HG03025 (cell line): Measurements from ENCODE around the gene GLIS1.
"Not testable (repeated sequence)": the region's sequence is repeated elsewhere in the genome, so short reads cannot be mapped to it uniquely, and the experiment has no call there.

Source experiments
- ATAC-seq: cut with Tn5 transposase; IDR thresholded peaks from one replicate; pipeline ENCODE4 v1.9.1; 2021; ENCODE audit warnings: mild to moderate bottlenecking, moderate library complexity; ENCODE audit not compliant: unreplicated experiment, low FRiP score

Gene GLIS1

DNA sequence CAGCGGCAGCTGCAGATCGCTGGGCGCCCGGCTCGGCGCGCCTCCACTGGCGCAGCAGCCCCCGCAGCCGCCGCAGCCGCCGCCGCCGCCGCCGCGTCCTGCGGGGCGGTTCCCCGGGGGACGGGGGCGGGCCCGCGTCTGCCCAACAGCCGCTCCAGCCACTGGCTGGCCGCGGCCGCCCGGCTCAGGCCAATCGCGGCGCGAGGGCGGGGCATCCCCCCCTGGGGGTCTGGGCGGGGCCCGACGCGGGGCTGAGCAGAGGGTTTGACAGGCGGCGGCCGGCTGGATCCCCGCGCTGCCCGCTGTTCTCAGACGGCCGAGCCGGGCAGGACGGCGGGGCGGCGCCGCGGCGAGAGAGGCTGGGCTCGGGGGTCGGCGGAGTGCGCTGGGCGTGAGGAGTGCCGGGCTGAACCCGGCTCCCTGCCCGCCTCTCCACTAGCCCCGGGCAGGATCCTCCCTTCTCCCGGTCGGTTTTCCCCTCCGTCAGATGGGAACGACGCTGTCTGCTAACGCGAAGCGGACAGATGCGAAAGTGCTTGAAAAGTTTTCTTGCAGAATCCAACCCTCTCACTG, at the start of gene GLIS1:
Gene GLIS1 (minus strand): TSS at position 56 of the 573 bp plus-strand sequence. CDS start 1,100 bp downstream, outside the sequence.
- peak; percentile 81 for ATAC-seq

DNA sequence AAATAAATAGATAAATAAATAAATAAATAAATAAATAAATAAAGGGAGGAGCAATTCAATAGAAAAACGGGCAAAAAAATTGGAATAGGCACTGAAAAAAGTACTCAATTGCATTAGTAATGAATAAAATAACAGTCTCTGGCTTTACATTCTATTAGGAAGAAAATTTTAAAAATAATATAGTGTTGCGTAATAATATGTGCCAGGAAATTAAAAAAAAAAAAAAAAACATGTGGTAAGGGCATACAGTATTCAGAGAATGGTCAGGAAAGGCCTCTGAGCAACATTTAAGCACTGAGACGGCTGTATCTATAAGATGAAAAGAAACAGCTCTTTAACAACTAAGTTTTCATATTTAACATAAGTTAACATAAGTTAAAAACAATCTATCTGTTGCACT, 48.7 kb upstream of the GLIS1 start:
- ATAC-seq: no peak

DNA sequence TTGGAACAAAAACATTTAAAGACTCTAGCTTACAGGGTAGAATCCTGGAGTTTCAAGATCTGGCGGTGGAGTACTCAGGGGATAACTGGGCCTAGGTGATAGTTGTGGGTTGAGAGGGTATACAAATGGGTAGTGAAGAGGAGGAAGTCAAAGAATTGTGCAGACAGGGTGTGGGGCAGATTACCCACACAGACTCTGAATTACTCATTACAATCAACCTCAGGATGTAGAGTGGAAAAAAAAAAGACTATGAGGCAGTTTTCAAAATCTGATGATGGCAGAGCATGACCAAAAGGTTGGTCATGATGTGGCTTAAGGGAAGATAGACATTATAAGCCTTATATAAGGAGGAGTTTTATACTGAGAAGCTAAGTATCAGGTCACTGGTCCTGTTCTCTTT, 44.1 kb upstream of the GLIS1 start:
- ATAC-seq: no peak

DNA sequence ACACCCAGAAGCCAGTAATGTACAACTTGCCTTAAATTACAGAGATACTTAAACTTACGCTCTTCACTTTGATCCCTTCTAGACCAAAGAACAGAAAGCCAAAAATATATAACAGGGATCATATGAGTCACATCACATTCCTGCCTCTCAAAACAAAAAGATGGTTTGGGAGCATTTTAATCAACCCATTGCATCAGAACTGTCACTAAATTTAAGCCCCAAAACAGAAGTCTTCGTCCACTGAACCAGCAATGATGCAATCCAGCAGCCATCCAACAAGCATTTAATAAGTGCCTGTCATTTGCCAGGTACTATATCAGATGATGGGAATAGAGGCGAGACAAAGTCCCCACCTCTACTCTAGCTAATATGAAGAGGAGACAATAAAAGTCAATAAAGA, 42.7 kb upstream of the GLIS1 start:
- no peak for ATAC-seq

DNA sequence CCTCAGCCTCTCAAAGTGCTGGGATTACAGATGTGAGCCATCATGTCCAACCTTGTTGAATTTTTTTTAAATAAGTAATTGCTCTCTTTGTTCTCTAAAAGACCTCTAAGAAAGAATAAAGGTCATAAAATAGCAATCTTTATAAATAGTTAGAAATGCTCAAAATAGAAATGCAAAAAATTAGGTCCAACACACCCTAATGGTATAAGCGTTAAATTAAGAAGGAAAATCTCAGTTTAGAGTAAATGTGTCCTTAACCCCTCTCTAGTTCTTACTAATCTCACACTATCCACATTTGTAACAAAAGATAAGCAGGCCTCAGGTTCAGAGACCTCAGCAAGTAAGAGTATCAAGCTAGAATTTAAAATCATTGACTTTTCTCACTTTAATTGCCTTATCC, 38.3 kb upstream of the GLIS1 start:
- ATAC-seq: no peak

DNA sequence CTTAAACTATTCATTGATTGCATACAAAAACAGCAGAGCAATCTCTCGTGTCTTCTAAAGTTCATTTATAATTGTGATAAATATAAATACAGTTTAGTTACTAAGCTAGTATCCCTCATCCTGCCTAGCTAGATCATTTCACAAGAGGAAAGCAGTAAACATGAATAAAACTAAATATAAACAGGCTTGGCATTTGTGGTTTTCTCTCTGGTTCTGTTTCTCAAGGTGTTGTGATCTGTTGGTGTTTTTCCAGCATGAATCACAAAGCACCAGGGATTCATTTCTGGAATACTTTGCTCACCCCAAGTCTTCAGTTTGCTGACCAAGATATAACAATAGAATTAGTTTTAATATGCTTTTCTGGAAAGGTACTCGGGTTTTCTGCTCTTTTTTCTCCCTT, 32.7 kb upstream of the GLIS1 start:
- no peak for ATAC-seq

DNA sequence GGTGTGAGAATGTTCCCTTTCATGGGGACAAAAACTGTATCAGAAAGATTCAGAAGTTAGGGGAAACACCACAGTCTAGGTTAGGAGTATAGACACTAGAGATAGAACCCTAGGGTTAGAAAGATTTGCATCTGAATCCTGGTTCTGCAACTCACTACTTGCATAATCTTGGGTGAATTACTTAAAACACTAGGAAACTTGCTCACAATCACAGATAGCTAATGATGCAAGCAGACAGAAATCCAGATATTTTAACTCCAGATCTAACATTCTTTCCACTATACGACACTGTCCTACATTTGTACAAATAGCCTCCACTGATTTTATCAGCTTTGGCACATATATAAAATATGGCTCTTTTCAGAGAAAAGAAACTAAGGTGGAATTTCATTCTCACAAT, 30.8 kb upstream of the GLIS1 start:
- no peak for ATAC-seq

DNA sequence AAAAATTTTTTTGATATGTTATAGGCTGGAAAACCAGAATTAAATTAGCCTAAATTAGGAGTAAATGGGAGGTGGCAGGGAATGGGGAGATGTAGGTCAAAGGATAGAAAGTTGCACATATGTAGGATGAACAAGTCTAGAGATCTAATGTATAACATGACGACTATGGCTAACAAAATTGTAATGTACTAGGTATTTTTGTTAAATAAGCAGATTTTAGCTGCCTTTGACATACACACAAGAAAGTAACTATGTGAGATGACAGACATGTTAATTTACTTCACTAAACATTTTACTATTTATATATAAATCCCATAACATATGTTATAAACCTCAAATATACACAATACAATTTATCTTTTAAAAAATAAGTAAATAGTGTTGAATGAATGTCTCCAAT, 30.2 kb upstream of the GLIS1 start:
- ATAC-seq: no peak

DNA sequence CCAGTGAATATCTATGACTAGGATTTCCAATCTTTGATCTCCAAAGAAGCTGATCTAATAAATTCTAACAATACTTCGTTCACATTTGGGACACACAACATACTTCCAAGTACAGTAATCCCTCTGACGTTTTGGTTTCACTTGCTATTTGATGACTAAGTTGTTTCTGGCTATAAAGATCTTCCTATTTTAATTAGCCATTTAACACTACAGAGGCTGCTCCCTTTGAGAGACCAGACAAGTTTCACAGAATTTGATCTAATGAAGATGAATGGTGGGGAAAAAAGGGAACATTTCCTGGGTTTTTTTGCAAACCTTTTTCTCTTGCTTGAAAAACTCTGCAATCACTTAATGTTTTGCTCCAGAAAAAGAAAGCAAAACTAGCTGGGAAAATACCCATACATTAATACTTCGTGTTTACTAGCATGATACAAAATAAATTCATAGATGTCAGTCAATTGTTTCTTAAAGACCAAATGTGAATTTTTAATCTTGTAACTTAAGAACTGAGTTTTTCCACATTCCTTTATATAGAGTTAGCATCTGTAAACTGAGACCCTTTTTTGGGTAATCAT, 28.0 kb upstream of the GLIS1 start:
- no peak for ATAC-seq

DNA sequence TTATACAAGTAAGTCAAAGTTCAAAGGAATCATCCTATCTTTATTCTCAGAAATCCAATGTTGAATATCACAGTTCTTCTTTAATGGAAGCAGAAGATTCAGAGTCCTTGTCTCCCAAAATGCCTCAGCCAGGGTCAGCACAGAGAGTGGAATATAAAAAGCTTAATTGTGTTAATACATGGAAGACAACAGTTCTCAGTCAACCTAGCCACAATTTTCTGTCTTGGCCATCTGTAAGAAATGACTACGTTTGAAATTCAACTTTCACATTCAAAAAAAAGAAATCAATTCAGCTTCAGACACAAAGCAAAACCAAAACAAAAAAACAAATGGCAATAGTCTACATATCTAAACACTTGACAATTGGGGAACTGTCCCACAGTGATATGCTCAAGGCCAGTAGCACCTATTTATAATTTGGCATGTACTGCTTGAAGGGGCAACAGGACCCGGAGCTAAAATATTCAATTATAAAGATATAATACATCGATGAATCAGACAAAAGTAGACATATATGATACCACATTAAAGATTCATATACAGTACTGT, 27.3 kb upstream of the GLIS1 start:
- ATAC-seq: no peak

DNA sequence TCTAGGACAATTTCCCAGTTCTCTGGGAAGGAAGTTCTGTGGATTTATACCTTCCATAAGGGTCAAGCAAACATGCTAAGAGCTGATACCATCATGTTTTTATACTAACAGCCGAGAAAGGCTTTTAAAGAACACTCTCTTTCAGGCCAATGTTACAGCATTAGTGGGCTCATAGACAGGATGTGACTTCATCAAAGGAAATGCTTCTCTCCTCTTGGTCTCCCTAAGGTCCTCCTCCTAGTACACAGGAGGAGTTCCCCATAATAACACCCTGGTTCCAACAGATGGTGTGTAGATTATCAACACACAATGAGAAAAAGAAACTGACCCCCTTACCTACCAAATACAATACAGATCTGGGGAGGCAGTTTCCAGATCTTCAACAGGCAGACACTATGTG, 26.7 kb upstream of the GLIS1 start:
- no peak for ATAC-seq

DNA sequence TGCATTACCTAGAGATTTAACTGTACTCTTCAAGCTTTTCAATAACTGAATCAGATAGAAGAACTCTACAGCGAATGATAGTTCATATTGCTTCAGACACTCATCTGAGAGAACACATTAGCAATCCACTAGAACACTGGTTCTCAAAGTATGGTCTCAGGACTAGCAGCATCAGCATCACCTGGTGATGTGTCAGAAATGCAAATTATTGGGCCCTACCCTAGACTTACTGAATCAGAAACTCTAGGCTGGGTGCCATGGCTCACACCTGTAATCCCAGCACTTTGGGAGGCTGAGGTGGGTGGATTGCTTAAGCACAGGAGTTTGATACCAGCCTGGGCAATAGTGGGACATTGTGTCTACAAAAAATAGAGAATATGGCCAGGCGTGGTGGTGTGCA, 24.9 kb upstream of the GLIS1 start:
- ATAC-seq: no peak

DNA sequence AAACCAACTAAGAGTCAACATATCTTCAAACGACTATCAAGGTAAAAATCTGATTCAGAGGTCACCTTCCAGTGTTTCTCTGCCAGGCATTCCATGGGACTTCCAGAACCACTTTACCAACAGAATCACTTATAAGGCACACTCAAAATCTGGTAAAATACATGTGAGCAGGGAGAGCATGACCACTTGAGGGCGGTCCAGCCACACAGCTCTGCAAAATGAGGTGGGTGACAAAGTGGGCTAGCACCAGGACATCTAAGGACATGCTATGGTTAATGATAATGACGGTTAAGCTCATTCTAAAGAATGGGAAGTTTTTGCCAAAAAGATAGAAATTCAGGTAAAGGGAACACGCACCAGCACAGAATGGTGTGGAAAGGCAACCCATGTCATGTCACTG, 24.5 kb upstream of the GLIS1 start:
- no peak for ATAC-seq

DNA sequence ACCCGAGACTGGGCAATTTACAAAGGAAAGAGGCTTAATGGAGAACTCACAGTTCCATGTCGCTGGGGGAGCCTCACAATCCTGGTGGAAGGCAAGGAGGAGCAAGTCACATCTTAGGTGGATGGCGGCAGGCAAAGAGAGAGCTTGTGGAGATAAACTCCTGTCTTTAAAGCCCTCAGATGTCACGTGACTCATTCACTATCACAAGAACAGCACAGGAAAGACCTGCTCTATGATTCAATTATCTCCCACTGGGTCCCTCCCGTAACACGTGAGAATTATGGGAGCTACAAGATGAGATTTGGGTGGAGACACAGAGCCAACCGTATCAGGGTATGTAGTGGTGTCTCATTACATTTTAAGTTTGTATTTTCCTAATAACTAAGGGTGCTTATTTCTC, 21.5 kb upstream of the GLIS1 start:
- not testable (repeated sequence) for ATAC-seq

DNA sequence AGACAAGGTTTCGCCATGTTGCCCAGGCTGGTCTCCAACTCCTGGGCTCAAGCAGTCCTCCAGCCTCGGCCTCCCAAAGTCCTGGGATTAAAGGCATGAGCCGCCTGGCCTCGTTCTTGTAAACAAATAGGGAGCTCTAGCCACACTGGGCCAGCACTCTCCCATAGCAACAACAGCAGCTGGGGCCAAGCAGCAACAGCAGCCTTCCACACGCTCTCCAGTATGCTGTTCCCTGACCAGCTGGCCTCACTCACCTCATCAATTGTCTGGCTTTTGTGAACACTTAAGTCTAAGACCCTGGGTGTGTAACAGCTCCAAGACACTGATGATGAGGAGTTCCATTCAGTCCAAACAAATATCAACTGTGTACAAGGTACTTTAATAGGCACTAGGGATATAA, 16.9 kb upstream of the GLIS1 start:
- no peak for ATAC-seq

DNA sequence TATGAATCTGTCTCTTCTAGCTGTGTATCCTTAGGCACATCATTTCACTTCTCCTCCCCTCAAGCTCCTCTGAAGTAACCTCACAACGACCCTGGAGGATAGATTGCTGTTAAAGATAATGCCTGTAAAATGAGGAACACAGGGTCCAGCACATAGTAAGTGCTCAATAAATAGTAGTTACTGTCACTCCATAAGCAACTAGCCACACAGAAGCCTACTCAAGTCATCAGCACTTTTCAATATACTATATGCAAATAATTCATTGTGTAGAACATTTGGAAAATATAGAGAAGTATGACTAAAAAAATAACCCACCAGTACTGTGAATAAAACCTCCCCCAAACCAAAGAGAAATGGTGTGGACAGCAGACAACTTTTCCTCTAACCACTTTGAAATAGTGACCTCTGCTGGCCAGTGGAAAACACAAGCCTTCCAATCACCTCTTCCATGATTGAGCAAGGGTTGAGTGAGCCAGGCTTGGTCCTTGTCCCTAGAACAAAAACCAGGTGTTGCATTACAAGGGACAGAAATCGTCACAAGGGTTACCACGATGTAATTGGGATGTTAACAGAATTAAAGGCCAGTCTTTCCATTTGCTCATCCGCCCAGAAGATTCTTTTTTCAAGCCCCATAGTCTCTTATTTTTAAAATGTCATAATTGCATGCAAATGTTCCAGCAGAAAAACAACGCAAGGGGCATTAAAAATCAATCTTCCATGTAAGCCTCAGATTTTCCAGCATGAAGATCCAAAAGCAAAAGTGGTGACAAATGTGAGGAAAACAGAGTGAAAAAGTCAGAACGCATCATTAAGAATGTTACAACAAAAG, 15.7 kb upstream of the GLIS1 start:
- no peak for ATAC-seq

DNA sequence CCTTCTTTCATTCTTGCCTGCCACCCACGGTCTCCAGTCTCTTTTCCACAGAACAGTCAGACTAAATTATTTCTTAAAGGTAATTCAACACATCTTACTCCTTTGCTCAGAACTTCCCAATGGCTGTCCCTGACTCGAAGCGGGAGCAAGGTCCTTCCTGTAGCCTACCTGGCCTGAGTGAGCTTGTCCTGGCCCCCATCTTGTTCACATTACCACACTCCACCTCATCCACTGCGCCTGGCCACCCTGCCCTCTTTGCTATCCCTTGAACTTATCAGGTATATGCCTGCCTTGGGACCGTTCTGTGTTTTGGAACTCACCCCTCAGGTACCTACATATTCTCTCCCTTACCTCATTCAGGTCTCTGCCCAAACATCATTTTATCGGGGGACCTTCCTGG, 13.3 kb upstream of the GLIS1 start:
- ATAC-seq: no peak

DNA sequence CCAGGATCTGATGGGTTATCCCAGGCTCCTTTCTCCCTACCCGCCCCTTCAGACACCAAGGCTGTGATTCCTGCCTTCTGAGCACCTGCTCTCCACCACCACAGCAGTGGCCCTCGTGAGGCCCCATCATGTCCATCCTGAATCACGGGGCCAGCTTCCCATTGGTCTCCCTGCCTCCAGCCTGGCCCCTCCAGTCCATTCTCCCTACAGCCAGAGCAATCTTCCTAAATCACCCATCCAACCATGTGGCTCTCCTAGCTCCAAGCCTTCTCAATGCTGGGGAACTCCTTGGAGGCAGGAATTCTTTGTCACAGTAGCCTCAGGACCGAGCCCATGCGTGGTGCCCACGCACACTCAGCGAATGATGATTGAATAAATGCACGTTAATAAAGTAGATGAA, 8.9 kb upstream of the GLIS1 start:
- no peak for ATAC-seq

DNA sequence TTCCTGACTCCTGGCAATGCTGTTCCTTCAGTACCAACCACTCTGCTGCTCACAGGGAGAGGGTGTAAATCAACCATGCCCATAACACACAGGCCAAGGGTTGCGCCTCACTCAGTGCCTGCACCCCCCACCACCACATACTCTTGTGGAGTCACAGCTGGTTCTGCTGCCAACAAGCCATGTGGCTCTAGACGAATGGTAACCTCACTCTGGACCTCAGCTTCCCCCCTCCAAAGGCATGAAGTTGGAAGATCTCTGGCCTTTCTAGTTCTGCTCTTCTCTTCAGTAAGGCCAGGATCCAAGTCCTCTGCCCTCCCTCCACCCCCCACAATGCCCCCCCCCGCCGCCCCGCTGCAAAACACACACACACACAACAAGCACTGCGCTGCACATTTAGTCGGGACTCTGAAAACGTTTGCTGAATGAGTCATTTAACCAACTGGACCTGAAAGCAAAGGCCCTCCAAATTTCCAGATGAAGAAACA, 1.7 kb upstream of the GLIS1 start:
- ATAC-seq: no peak

DNA sequence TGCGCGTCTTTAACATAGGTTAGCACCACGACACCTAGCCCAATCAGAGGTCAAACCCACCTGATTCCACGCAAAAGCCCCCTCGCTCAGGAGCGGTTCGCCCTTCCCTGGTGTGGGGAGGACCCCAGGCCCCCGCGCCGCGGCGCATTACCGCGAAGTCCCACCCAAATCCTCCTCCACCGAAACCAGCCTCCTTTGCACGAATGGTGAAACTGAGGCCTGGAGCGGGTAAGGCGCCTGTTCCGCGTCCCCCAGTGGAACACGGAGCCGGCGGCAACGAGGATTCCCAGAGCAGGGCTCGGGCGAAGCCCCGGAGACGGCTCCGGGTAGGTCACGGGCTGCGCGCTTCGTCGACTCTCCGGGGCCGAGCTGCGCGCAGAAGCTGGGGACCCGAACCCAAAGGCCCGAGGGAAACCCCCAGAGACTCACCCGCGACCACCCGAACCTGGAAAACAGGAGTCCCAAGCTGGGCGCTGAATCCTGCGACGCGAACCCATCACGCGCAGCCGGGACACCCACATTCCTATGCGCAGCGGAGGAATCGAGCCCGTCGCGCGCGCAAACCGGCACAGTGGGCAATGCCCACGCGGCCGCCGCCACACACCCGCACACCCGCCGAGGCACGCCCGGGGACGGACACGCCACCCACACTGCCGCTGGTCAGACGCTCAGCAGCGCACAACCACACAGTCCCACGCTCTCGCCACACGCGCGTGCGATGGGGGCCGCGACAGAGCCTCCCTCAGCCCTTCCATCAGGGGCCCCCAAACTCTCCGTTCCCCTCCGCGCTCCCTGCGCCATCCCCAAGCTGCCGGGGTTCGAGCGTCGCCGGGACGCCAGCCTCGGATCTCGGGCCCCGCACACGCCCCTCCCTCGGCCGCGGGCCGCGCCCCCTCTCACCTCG, 507 bp downstream of the GLIS1 start:
- no peak for ATAC-seq
